H9 (cell line): ENCODE data around the gene SSH3. TPM values are rescaled to one million over a fixed set of nuclear protein-coding genes. Genes with fewer than 3 reads are reported as not detected.

ENCODE experiments used
- DNase-seq: peaks from one replicate; pipeline ENCODE4 v3.0.0-alpha.2; 2017
- H2AFZ ChIP-seq: one replicate; pipeline ENCODE4 v1.6.1; 2013; ENCODE audit warnings: mild to moderate bottlenecking, low read length, control low read depth, moderate library complexity
- H2AK5ac ChIP-seq: 2 replicates; pipeline ENCODE4 v1.6.1; 2013; ENCODE audit warnings: low read length, control low read depth, mixed read lengths; ENCODE audit not compliant: insufficient read length
- H2BK120ac ChIP-seq: one replicate; pipeline ENCODE4 v1.6.1; 2013; ENCODE audit warnings: low read depth, mild to moderate bottlenecking, low read length, control low read depth, inconsistent platforms; ENCODE audit not compliant: poor library complexity, severe bottlenecking
- H2BK12ac ChIP-seq: 2 replicates; pipeline ENCODE4 v1.6.1; 2013; ENCODE audit warnings: low read length, control low read depth, mixed read lengths, low read depth; ENCODE audit not compliant: insufficient read length
- H2BK15ac ChIP-seq: 2 replicates; pipeline ENCODE4 v1.6.1; 2013; ENCODE audit warnings: low read depth, low read length, control low read depth
- H2BK20ac ChIP-seq: one replicate; pipeline ENCODE4 v1.6.1; 2013; ENCODE audit warnings: low read depth, mild to moderate bottlenecking, low read length, control low read depth, inconsistent platforms; ENCODE audit not compliant: poor library complexity, severe bottlenecking
- H2BK5ac ChIP-seq: 2 replicates; pipeline ENCODE4 v1.6.1; 2013; ENCODE audit warnings: low read length, control low read depth, mixed read lengths; ENCODE audit not compliant: insufficient read length
- H3K14ac ChIP-seq: 2 replicates; pipeline ENCODE4 v1.6.1; 2013; ENCODE audit warnings: low read length, control low read depth; ENCODE audit not compliant: insufficient read depth
- H3K18ac ChIP-seq: 2 replicates; pipeline ENCODE4 v1.6.1; 2013; ENCODE audit warnings: low read depth, mild to moderate bottlenecking, mixed read lengths, low read length, control low read depth; ENCODE audit not compliant: insufficient read length
- H3K23ac ChIP-seq: 2 replicates; pipeline ENCODE4 v1.6.1; 2013; ENCODE audit warnings: low read length, control low read depth, mixed read lengths, low read depth; ENCODE audit not compliant: insufficient read length
- H3K23me2 ChIP-seq: 2 replicates; pipeline ENCODE4 v1.6.1; 2013; ENCODE audit warnings: low read depth, mild to moderate bottlenecking, mixed read lengths, low read length, control low read depth; ENCODE audit not compliant: insufficient read length, poor library complexity, severe bottlenecking
- H3K27ac ChIP-seq: 2 replicates; pipeline ENCODE4 v1.5.1; 2013; ENCODE audit warnings: low read length, control low read depth, mixed read lengths, low read depth; ENCODE audit not compliant: insufficient read length
- H3K27me3 ChIP-seq: 2 replicates; pipeline ENCODE4 v1.6.1; 2013; ENCODE audit warnings: low read length, control low read depth, inconsistent platforms; ENCODE audit not compliant: insufficient read depth
- H3K4ac ChIP-seq: 2 replicates; pipeline ENCODE4 v1.6.1; 2013; ENCODE audit warnings: low read depth, mild to moderate bottlenecking, control low read depth, inconsistent platforms, low read length, moderate library complexity
- H3K4me1 ChIP-seq: 2 replicates; pipeline ENCODE4 v1.6.1; 2013; ENCODE audit warnings: low read length, control low read depth, inconsistent platforms; ENCODE audit not compliant: insufficient read depth
- H3K4me2 ChIP-seq: 2 replicates; pipeline ENCODE4 v1.6.1; 2013; ENCODE audit warnings: low read length, control low read depth, mixed read lengths; ENCODE audit not compliant: insufficient read length, insufficient read depth
- H3K56ac ChIP-seq: 2 replicates; pipeline ENCODE4 v1.6.1; 2013; ENCODE audit warnings: low read depth, mild to moderate bottlenecking, mixed read lengths, low read length, control low read depth; ENCODE audit not compliant: insufficient read length
- H3K79me1 ChIP-seq: 2 replicates; pipeline ENCODE4 v1.6.1; 2013; ENCODE audit warnings: low read depth, mild to moderate bottlenecking, moderate library complexity, low read length, control low read depth, inconsistent platforms; ENCODE audit not compliant: insufficient read depth, poor library complexity, severe bottlenecking
- H3K79me2 ChIP-seq: 2 replicates; pipeline ENCODE4 v1.6.1; 2013; ENCODE audit warnings: low read length, control low read depth, inconsistent platforms; ENCODE audit not compliant: insufficient read depth
- H3K9ac ChIP-seq: 2 replicates; pipeline ENCODE4 v1.6.1; 2013; ENCODE audit warnings: low read length, control low read depth, mixed read lengths; ENCODE audit not compliant: insufficient read length; ENCODE audit errors: extremely low read depth
- H3K9me3 ChIP-seq: one replicate; pipeline ENCODE4 v1.6.1; 2013; ENCODE audit warnings: low read depth, low read length, inconsistent platforms; ENCODE audit not compliant: control insufficient read depth
- H3T11ph ChIP-seq: one replicate; pipeline ENCODE4 v1.6.1; 2013; ENCODE audit warnings: mild to moderate bottlenecking, low read length, control low read depth, inconsistent platforms
- H4K20me1 ChIP-seq: one replicate; pipeline ENCODE4 v1.6.1; 2013; ENCODE audit not compliant: control insufficient read depth, insufficient read length, insufficient read depth
- H4K5ac ChIP-seq: 2 replicates; pipeline ENCODE4 v1.6.1; 2013; ENCODE audit warnings: low read depth, mild to moderate bottlenecking, mixed read lengths, low read length, control low read depth; ENCODE audit not compliant: insufficient read length
- H4K8ac ChIP-seq: replicated peaks from 2 replicates; pipeline ENCODE4 v1.6.1; 2013; ENCODE audit warnings: low read length, control low read depth, mixed read lengths, low read depth; ENCODE audit not compliant: insufficient read length
- H4K91ac ChIP-seq: 2 replicates; pipeline ENCODE4 v1.6.1; 2013; ENCODE audit warnings: low read depth, mild to moderate bottlenecking, moderate library complexity, mixed read lengths, low read length, control low read depth; ENCODE audit not compliant: insufficient read length
- H3K27ac Mint-ChIP-seq, 3 experiments: 2 replicates in 2 of 3; 3 replicates in 1 of 3; pipeline ENCODE4 v1.8.0; 2020 to 2021; ENCODE audit warnings: mixed read lengths in 3 of 3, mild to moderate bottlenecking in 1 of 3, moderate library complexity in 1 of 3
- H3K27me3 Mint-ChIP-seq: 2 replicates; pipeline ENCODE4 v1.8.0; 2021; ENCODE audit warnings: low read depth, mild to moderate bottlenecking, moderate library complexity, mixed read lengths
- H3K36me3 Mint-ChIP-seq, 3 experiments: 2 replicates in 2 of 3; 3 replicates in 1 of 3; pipeline ENCODE4 v1.8.0; 2020 to 2021; ENCODE audit warnings: low read depth in 3 of 3, mixed read lengths in 3 of 3; ENCODE audit not compliant: insufficient read depth in 1 of 3
- H3K4me1 Mint-ChIP-seq, 2 experiments: 2 replicates each; pipeline ENCODE4 v1.8.0; 2020; ENCODE audit warnings: mixed read lengths in 2 of 2
- H3K4me3 Mint-ChIP-seq, 2 experiments: 2 replicates in 1 of 2; 3 replicates in 1 of 2; pipeline ENCODE4 v1.8.0; 2020 to 2021; ENCODE audit warnings: mild to moderate bottlenecking in 2 of 2, mixed read lengths in 2 of 2, moderate library complexity in 1 of 2
- H3K9me3 Mint-ChIP-seq, 2 experiments: 2 replicates in 1 of 2; 3 replicates in 1 of 2; pipeline ENCODE4 v1.8.0; 2020; ENCODE audit warnings: mild to moderate bottlenecking in 2 of 2, mixed read lengths in 2 of 2, moderate library complexity in 1 of 2
- CTCF ChIP-seq: fragments of 200-600 bp; sonication (generic); conservative IDR thresholded peaks from 3 replicates; pipeline ENCODE4 v1.8.0; 2021; ENCODE audit warnings: antibody characterized with exemption, mild to moderate bottlenecking
- WGBS: extraction: QIAGEN DNeasy Blood & Tissue Kit; methylation state at CpG from one replicate; pipeline ENCODE4 v1.1.7; 2013; ENCODE audit warnings: missing lambda C conversion rate, low lambda C conversion rate, mixed read lengths; ENCODE audit not compliant: insufficient read length; ENCODE audit errors: extremely low coverage; 5-methylcytosine and 5-hydroxymethylcytosine counted together
- total RNA-seq: library from RNA; stranded (reverse); gene quantifications from 2 replicates; pipeline ENCODE4 v1.2.1, GENCODE V29; 2021

Gene SSH3
- total RNA-seq, 1 experiment from 2014 or later: 42.2 TPM

DNA sequence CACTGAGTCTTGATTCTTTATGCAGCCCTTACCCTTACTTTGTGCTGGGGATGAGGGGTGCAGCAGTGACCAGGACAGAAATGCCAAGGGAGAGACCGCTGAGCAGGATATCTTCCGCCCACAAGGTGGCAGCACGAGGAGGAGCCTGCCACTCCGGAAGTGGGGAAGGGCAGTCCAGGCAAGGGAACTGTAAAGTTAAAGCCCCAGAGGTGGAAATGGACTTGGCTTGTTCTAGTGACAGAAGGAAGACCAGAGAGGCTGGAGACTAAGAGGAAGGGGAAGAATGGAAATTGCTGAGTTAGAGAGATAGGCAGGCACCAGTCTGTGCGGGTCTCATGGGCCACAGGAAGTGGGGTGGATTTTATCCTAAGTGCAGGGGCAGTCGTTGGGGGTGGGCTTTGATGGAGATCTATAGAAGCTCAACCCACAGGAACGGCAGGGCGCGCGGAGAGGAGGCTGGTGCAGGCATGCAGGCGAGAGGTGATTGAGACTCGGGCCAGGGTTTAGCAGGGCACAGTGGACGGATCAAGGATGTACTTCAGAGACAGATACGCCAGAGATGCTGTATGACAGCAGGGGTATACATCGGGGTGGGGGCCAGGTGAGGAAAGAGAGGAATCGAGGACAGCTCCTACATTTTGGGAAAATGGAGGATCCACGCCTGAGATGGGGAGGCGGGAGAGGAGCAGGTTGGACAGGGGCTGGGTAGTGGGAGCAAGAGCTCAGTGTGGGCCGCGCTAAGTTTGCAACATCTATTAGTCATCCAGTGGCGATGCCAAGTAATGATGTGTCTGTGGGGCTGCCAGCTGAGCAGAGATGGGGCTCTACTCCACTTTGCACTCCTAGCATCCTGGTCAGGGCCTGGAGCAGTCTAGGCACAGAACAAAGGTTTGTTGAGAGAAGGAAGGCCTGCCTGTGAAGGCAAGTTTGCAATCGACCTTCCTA, 40.3 kb upstream of the SSH3 start:
- no peak overlapping the region for H2AFZ ChIP-seq

More for the DNA sequence above, 40.3 kb upstream of the SSH3 start:
- Histone ChIP-seq H4K20me1 (peaks cover 3% of the 10 kb centered on the region), H4K5ac (no peak overlapping the region), H2BK20ac (no peak overlapping the region), H3T11ph (no peak overlapping the region), H3K4ac (no peak overlapping the region), H2BK12ac (no peak overlapping the region), H3K79me2 (peaks cover 2% of the 10 kb centered on the region; the same call in 1 of the 2 replicates), H4K91ac (no peak overlapping the region), H4K8ac (no peak overlapping the region), H2BK120ac (no peak overlapping the region), H3K56ac (no peak overlapping the region), H2AK5ac (no peak overlapping the region), H3K4me2 (no peak overlapping the region), H3K9ac (no peak overlapping the region), H3K27ac (no peak overlapping the region), H3K14ac (no peak overlapping the region), H2BK5ac (no peak overlapping the region), H3K79me1 (no peaks in the 10 kb centered on the region), H3K27me3 (no peaks in the 10 kb centered on the region; the same call in 1 of the 2 replicates), H3K23me2 (peaks cover 11% of the 10 kb centered on the region), H3K23ac (no peak overlapping the region), H3K9me3 (no peaks in the 10 kb centered on the region), H3K4me1 (no peaks in the 10 kb centered on the region; the same call in 1 of the 2 replicates), H3K18ac (no peak overlapping the region), H2BK15ac (no peak overlapping the region)
- Mint-ChIP-seq H3K27ac (peak overlapping the region in 1 of 3 experiments; percentile 46; a peak in 2 of 7 replicates), H3K9me3 (no peaks in the 10 kb centered on the region), H3K27me3 (peaks cover 44% of the 10 kb centered on the region), H3K4me1 (peaks cover 23 to 29% of the 10 kb centered on the region in 2 experiments), H3K36me3 (peaks cover 0 to 6% (median 3%) of the 10 kb centered on the region in 3 experiments; a peak in 4 of 7 replicates), H3K4me3 (peak overlapping the region; percentile 38 to 65)
- peak; percentile 87 for DNase-seq
- no CpG with 5 or more reads among the region's 22 CpGs for WGBS
- peak; percentile 88 for TF ChIP-seq CTCF
